ENCODE results near the gene OR52E8. TPM values are rescaled to one million over a fixed set of nuclear protein-coding genes. Genes with fewer than 3 reads are reported as not detected.

OR52E8 gene
- total RNA-seq, 1 donor from 2014 or later, result not detected

DNA sequence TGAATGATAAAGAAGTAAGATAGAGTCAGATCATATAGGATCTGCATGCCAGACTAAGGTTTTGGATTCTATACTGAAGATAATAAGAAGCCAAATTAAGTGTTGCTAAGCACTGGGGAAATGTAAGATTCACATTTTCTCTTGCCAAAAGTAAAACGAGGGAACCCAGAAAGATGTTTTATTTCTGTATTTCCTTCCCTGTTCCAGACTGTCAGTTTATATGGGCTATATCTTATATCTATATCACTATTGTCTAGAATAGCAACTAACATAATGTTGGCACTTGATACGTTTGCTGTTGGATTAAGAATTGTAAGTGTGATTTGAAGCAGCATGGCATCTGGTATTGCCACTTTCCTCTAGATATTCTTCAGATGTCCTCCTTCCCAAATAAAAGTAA, 24.0 kb downstream of the OR52E8 start:
- no peaks in the 10 kb centered on the region for H3K36me3 Mint-ChIP-seq
- no peak overlapping the region for H2AFZ ChIP-seq (replicated peaks)
- no peaks in the 10 kb centered on the region for H4K20me1 ChIP-seq (ENCODE audit: low read depth)
- H3K27ac Mint-ChIP-seq, result no peak overlapping the region
- H3K9ac ChIP-seq, result no peak overlapping the region
- no peaks in the 10 kb centered on the region for H3K27me3 Mint-ChIP-seq (ENCODE audit: insufficient read depth, low read depth)
- DNase-seq (ENCODE audit: low spot score), result no peak
- H3K4me3 ChIP-seq, result no peak overlapping the region
- H3F3A ChIP-seq (ENCODE audit: low read depth), result no peaks in the 10 kb centered on the region
- H3K4me1 ChIP-seq, result no peaks in the 10 kb centered on the region
- no peaks in the 10 kb centered on the region for H3K36me3 ChIP-seq
- peaks cover 4% of the 10 kb centered on the region for H3K4me1 Mint-ChIP-seq
- H3K79me2 ChIP-seq (ENCODE audit: low read depth), result no peaks in the 10 kb centered on the region
- no peaks in the 10 kb centered on the region for H3K9me3 ChIP-seq (ENCODE audit: low read depth)
- H3K27me3 ChIP-seq, result no peaks in the 10 kb centered on the region
- TF ChIP-seq EZH2phosphoT487 (IDR thresholded peaks at IDR 0.05), result no peak
- TF ChIP-seq EZH2 (IDR thresholded peaks at IDR 0.05), result no peak
- no peak for TF ChIP-seq CTCF (IDR thresholded peaks at IDR 0.05)
- no peak overlapping the region for H3K27ac ChIP-seq
- H3K4me3 Mint-ChIP-seq, result no peak overlapping the region
- H3K4me2 ChIP-seq, result no peak overlapping the region
- no peaks in the 10 kb centered on the region for H3K9me3 Mint-ChIP-seq

GRCh38 chr11:5831196-5831829, 26.2 kb downstream of the OR52E8 start:
- TF ChIP-seq EZH2phosphoT487 (IDR thresholded peaks at IDR 0.05) (no peak), CTCF (IDR thresholded peaks at IDR 0.05) (no peak), EZH2 (IDR thresholded peaks at IDR 0.05) (no peak)
- peaks cover 2% of the 10 kb centered on the region for H3K9me3 Mint-ChIP-seq
- Histone ChIP-seq H3K4me3 (no peak overlapping the region), H3K9ac (no peak overlapping the region), H2AFZ (replicated peaks) (no peak overlapping the region), H3K36me3 (no peaks in the 10 kb centered on the region), H3K79me2 (ENCODE audit: low read depth) (no peaks in the 10 kb centered on the region), H3F3A (ENCODE audit: low read depth) (no peaks in the 10 kb centered on the region), H3K9me3 (ENCODE audit: low read depth) (no peaks in the 10 kb centered on the region), H4K20me1 (ENCODE audit: low read depth) (no peaks in the 10 kb centered on the region), H3K4me1 (no peaks in the 10 kb centered on the region), H3K27me3 (no peaks in the 10 kb centered on the region), H3K27ac (no peak overlapping the region), H3K4me2 (no peak overlapping the region)
- no peak overlapping the region for H3K27ac Mint-ChIP-seq
- H3K4me3 Mint-ChIP-seq, result no peak overlapping the region
- H3K27me3 Mint-ChIP-seq (ENCODE audit: insufficient read depth, low read depth), result no peaks in the 10 kb centered on the region
- peaks cover 4% of the 10 kb centered on the region for H3K4me1 Mint-ChIP-seq
- H3K36me3 Mint-ChIP-seq, result no peaks in the 10 kb centered on the region
- DNase-seq (ENCODE audit: low spot score), result peak; percentile 4

DNA sequence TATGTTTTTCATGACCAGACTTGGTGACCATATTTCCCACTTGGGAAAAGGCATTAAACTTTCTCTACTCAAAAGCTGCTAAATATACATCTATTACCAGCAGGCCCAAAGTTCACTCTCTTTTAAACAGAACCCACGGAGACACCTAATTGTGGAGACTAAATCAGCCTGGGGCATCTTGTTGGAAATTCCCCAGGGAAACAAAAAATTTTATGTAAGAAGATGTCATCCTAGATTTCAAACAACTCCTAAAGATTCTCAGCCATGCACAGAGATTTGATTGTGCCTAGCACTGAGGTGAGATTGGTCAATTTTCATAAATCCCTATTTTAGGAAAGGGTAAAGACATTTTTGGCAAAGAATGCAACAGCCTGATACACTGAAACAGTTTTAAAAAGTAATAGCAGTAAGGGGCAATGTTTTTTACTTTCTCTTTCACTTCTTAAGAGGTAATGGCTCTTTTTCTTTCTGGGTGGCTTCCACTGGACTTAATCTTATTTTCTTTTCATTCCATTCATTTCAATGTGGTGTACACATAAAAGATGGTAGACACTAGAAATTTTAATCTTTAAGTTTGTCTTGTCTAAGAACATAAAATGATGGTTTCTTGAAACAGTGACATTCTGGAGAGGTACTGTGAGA, 39.1 kb downstream of the OR52E8 start:
- H4K20me1 ChIP-seq (ENCODE audit: low read depth), result no peaks in the 10 kb centered on the region
- no peaks in the 10 kb centered on the region for H3K9me3 Mint-ChIP-seq
- no peak for DNase-seq (ENCODE audit: low spot score)
- H3K36me3 ChIP-seq, result no peaks in the 10 kb centered on the region
- H3K9ac ChIP-seq, result no peak overlapping the region
- H3K4me2 ChIP-seq, result no peak overlapping the region
- TF ChIP-seq EZH2 (IDR thresholded peaks at IDR 0.05) (no peak), EZH2phosphoT487 (IDR thresholded peaks at IDR 0.05) (no peak), CTCF (IDR thresholded peaks at IDR 0.05) (no peak)
- no peaks in the 10 kb centered on the region for H3K4me1 ChIP-seq
- no peak overlapping the region for H3K27ac Mint-ChIP-seq
- no peak overlapping the region for H3K27ac ChIP-seq
- no peaks in the 10 kb centered on the region for H3F3A ChIP-seq (ENCODE audit: low read depth)
- no peaks in the 10 kb centered on the region for H3K27me3 ChIP-seq
- no peak overlapping the region for H3K4me3 Mint-ChIP-seq
- H3K4me3 ChIP-seq, result no peak overlapping the region
- no peaks in the 10 kb centered on the region for H3K9me3 ChIP-seq (ENCODE audit: low read depth)
- no peaks in the 10 kb centered on the region for H3K79me2 ChIP-seq (ENCODE audit: low read depth)
- H3K4me1 Mint-ChIP-seq, result no peaks in the 10 kb centered on the region
- H3K27me3 Mint-ChIP-seq (ENCODE audit: insufficient read depth, low read depth), result peaks cover 2% of the 10 kb centered on the region
- no peak overlapping the region for H2AFZ ChIP-seq (replicated peaks)
- no peaks in the 10 kb centered on the region for H3K36me3 Mint-ChIP-seq

Measured in neural progenitor cell (in vitro differentiated cells).